ENCODE measurements around the gene NAMPT.
"Not testable (repeated sequence)": the region's sequence is repeated elsewhere in the genome, so short reads cannot be mapped to it uniquely, and the experiment has no call there.

NAMPT gene

DNA sequence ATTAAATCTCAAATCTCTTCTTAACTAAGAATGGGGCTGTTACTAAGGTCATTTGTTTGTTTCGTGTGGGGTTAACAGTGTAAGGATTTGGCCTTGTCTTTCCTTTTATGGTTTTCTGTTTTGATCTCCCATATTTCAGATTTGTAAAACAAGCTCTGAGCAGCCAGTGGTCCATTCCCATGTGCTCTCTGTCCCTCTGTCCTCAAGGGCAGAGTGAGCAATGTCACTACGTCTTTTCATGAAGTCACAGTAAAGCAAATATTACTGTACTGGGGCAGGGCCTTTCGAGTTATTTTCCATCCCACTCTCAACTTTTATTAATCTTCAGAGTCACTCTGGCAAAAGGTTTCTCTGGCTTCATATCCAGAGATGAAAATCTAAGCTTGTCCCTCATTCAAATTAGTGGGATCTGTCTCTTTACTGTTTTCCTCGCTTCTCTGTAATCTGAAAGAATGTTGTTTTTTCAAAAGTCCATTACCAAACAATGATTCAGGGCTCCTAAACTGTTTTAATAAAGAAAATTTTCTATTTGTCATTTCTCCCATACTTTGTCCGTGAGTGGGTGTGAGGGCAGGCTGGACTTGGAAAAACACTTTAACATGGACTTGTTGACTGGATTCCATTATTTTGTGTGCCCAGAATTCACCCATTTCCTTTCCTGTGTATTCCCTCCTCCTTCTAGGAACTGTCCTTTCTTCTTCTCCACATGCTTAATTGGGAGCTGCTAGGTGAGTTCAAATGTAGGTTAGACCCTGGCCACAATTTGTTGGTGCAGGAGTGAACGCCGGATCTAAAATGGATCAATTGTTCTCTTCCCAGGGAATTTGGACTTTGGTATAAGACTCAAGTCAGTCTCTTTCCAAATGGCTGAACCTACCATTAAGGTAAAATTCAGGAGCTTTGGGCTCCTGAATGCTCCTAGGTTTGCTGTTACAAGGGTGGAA lies 42.1 kb upstream of the NAMPT start:
- in situ Hi-C loops (cut with MboI; ENCODE audit: low pct_unique_long_range_greater_than_20kb, low sequenced_read_pairs, unreplicated experiment): no loop called here
- TF ChIP-seq, protein P1, sequence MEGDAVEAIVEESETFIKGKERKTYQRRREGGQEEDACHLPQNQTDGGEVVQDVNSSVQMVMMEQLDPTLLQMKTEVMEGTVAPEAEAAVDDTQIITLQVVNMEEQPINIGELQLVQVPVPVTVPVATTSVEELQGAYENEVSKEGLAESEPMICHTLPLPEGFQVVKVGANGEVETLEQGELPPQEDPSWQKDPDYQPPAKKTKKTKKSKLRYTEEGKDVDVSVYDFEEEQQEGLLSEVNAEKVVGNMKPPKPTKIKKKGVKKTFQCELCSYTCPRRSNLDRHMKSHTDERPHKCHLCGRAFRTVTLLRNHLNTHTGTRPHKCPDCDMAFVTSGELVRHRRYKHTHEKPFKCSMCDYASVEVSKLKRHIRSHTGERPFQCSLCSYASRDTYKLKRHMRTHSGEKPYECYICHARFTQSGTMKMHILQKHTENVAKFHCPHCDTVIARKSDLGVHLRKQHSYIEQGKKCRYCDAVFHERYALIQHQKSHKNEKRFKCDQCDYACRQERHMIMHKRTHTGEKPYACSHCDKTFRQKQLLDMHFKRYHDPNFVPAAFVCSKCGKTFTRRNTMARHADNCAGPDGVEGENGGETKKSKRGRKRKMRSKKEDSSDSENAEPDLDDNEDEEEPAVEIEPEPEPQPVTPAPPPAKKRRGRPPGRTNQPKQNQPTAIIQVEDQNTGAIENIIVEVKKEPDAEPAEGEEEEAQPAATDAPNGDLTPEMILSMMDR (IDR thresholded peaks at IDR 0.05; ENCODE audit: extremely low read depth, insufficient read depth, missing control alignments): no peak
- DNase-seq (ENCODE audit: low spot score): no peak

GRCh38 chr7:106324509-106324908 lies 39.7 kb upstream of the NAMPT start:
- in situ Hi-C loops (cut with MboI; ENCODE audit: low pct_unique_long_range_greater_than_20kb, low sequenced_read_pairs, unreplicated experiment); DNase-seq (ENCODE audit: low spot score): not testable (repeated sequence)

DNA sequence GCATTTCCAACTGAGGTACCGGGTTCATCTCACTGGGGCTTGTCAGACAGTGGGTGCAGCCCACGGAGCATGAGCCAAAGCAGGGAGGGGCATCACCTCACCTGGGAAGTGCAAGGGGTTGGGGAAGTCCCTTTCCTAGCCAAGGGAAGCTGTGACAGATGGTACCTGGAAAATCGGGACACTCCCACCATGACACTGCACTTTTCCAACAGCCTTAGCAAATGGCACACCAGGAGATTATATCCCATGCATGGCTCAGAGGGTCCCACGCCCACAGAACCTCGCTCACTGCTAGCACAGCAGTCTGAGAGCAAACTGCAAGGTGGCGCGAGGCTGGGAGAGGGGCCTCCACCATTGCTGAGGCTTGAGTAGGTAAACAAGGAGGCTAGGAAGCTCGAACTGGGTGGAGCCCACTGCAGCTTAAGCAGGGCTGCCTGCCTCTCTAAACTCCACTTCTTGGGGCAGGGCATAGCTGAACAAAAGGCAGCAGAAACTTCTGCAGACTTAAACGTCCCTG lies 35.5 kb upstream of the NAMPT start:
- DNase-seq (ENCODE audit: low spot score); in situ Hi-C loops (cut with MboI; ENCODE audit: low pct_unique_long_range_greater_than_20kb, low sequenced_read_pairs, unreplicated experiment): not testable (repeated sequence)

- no peak for DNase-seq (ENCODE audit: low spot score)
- in situ Hi-C loops (cut with MboI; ENCODE audit: low pct_unique_long_range_greater_than_20kb, low sequenced_read_pairs, unreplicated experiment): no loop called here
- TF ChIP-seq, protein P1 (IDR thresholded peaks at IDR 0.05; ENCODE audit: extremely low read depth, insufficient read depth, missing control alignments): no peak
Observed at GRCh38 chr7:106318482-106318881, 33.7 kb upstream of the NAMPT start.

DNA sequence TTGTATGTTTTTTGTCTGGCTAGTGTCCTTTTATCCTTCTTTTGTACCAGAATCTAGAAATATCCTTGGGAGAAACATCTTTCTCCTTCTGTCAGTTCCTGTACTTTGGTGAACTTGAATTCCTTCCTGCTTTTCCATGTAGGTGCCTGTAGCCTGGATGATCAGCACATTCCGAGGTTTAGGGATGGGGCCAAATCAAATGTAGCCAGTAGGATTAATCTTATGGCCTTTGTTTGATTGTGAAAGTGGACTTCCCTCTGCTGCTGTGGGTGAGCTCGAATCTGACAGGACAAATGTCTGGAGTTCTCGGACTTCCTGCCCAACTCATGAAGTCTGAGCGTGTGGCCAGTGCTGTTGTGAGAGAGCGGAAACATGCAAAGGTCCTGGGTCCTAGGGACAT lies 33.2 kb upstream of the NAMPT start:
- TF ChIP-seq, protein P1 (IDR thresholded peaks at IDR 0.05; ENCODE audit: extremely low read depth, insufficient read depth, missing control alignments): no peak
- no peak for DNase-seq (ENCODE audit: low spot score)
- in situ Hi-C loops (cut with MboI; ENCODE audit: low pct_unique_long_range_greater_than_20kb, low sequenced_read_pairs, unreplicated experiment): no loop called here

DNA sequence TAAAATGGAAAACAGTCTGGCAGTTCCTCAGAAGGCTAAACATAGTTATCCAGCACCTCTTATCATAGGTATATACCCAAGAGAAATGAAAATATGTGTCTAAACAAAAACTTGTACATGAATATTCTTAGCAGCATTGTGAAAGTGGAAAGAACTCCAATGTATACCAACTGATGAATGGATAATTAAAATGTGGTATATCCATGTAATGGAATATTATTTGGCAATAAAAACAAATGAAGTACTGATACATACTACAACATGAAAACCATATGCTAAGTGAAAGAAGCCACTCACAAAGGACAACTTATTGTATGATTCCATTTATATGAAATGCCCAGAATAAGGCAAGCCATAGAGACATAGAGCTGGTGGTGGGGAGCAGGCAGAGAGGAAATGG lies 32.2 kb upstream of the NAMPT start:
- TF ChIP-seq, protein P1 (IDR thresholded peaks at IDR 0.05; ENCODE audit: extremely low read depth, insufficient read depth, missing control alignments): no peak
- DNase-seq (ENCODE audit: low spot score): no peak
- in situ Hi-C loops (cut with MboI; ENCODE audit: low pct_unique_long_range_greater_than_20kb, low sequenced_read_pairs, unreplicated experiment): no loop called here

- TF ChIP-seq, protein P1 (IDR thresholded peaks at IDR 0.05; ENCODE audit: extremely low read depth, insufficient read depth, missing control alignments): no peak
- no peak for DNase-seq (ENCODE audit: low spot score)
- in situ Hi-C loops (cut with MboI; ENCODE audit: low pct_unique_long_range_greater_than_20kb, low sequenced_read_pairs, unreplicated experiment): no loop called here
Observed at GRCh38 chr7:106314875-106315274, 30.1 kb upstream of the NAMPT start.
